GM20431 (cell line): ENCODE data around the gene CLBA1.

ENCODE experiments used
- in situ Hi-C: fragments of 300-500 bp; cut with MseI, MboI; formaldehyde crosslinking; loops from one replicate; pipeline ENCODE4 v1.15.0; 2020; ENCODE audit warnings: low sequenced_read_pairs; ENCODE audit not compliant: unreplicated experiment

CLBA1 gene

GRCh38 chr14:104967386-104968152, 18.0 kb upstream of the CLBA1 start:
- in situ Hi-C loops: no loop called here

GRCh38 chr14:104968153-104968527, 17.4 kb upstream of the CLBA1 start:
- in situ Hi-C loops: no loop called here

GRCh38 chr14:104968541-104969401, 16.8 kb upstream of the CLBA1 start:
- in situ Hi-C loops: no loop called here

GRCh38 chr14:104969741-104970230, 15.8 kb upstream of the CLBA1 start:
- in situ Hi-C loops: loop anchor here (10.0 kb wide), 1 partner anchor 75 kb away; no protein-coding TSS in a partner anchor

GRCh38 chr14:104970231-104971068, 15.1 kb upstream of the CLBA1 start:
- in situ Hi-C loops: loop anchor here (10.0 kb wide), 1 partner anchor 74 kb away; no protein-coding TSS in a partner anchor

GRCh38 chr14:104971447-104972240, 13.9 kb upstream of the CLBA1 start:
- in situ Hi-C loops: loop anchor here (10.0 kb wide), 1 partner anchor 73 kb away; no protein-coding TSS in a partner anchor

GRCh38 chr14:104972301-104973134, 13.1 kb upstream of the CLBA1 start:
- in situ Hi-C loops: loop anchor here (10.0 kb wide), 1 partner anchor 72 kb away; no protein-coding TSS in a partner anchor

- in situ Hi-C loops: loop anchor here (10.0 kb wide), 1 partner anchor 72 kb away; no protein-coding TSS in a partner anchor
Observed at GRCh38 chr14:104973135-104973384, 12.5 kb upstream of the CLBA1 start.

GRCh38 chr14:104973385-104974145, 12.0 kb upstream of the CLBA1 start:
- in situ Hi-C loops: loop anchor here (10.0 kb wide), 1 partner anchor 71 kb away; no protein-coding TSS in a partner anchor

GRCh38 chr14:104974146-104974541, 11.4 kb upstream of the CLBA1 start:
- in situ Hi-C loops: loop anchor here (10.0 kb wide), 1 partner anchor 71 kb away; no protein-coding TSS in a partner anchor

- in situ Hi-C loops: loop anchor here (10.0 kb wide), 1 partner anchor 70 kb away; no protein-coding TSS in a partner anchor
Observed at GRCh38 chr14:104974665-104975390, 10.8 kb upstream of the CLBA1 start.

GRCh38 chr14:104975481-104976197, 9.9 kb upstream of the CLBA1 start:
- in situ Hi-C loops: loop anchor here (10.0 kb wide), 1 partner anchor 69 kb away; no protein-coding TSS in a partner anchor

- in situ Hi-C loops: loop anchor here (10.0 kb wide), 1 partner anchor 68 kb away; no protein-coding TSS in a partner anchor
Observed at GRCh38 chr14:104976198-104977007, 9.2 kb upstream of the CLBA1 start.

- in situ Hi-C loops: loop anchor here (10.0 kb wide), 1 partner anchor 68 kb away; no protein-coding TSS in a partner anchor
Observed at GRCh38 chr14:104977008-104977680, 8.4 kb upstream of the CLBA1 start.
